Left ventricle myocardium superior (tissue), 1 donor: ENCODE data around the gene FAM89B. TPM values are rescaled to one million over a fixed set of nuclear protein-coding genes. Genes with fewer than 3 reads are reported as not detected.
"Not testable (repeated sequence)": the region's sequence is repeated elsewhere in the genome, so short reads cannot be mapped to it uniquely, and the experiment has no call there.

Source experiments
- ATAC-seq: fragments of 200-7000 bp; cut with Tn5 transposase; one replicate; pipeline ENCODE4 v1.9.1; 2020; ENCODE audit warnings: mild to moderate bottlenecking, moderate library complexity
- DNase-seq: peaks from one replicate; pipeline ENCODE4 v3.0.0-alpha.2; 2020
- intact Hi-C: fragments of 100-400 bp; cut with micrococcal nuclease; formaldehyde crosslinking; loops from one replicate; pipeline ENCODE4 v1.11.0; 2022
- long read RNA-seq: library from polyadenylated mRNA; unstranded; transcript quantifications from one replicate; pipeline ENCODE4 v2.0.0, GENCODE V29; 2021
- total RNA-seq: library from RNA; stranded (reverse); fragmentation: NEBNext Ultra II Directional; extraction: Animal tissue kit (Norgen Biotek cat#: 25700); gene quantifications from one replicate; pipeline ENCODE4 v1.2.1, GENCODE V29; 2021
- donor health status: DM: no; HTN: yes; CAD: no; lungs with severe emphysema.

Gene FAM89B
- 39.3 TPM for total RNA-seq
- long read RNA-seq, transcript FAM89B-203 (2 exons, 1,263 nt) = major isoform, 49 of 95 reads
- long read RNA-seq, transcript FAM89B-202 (2 exons, 1,337 nt) = minor isoform, 22 of 95 reads
- long read RNA-seq, partial matches to known transcripts = 0 of 95 reads
- long read RNA-seq, other reads (novel, unspliced or antisense) = 20 of 95 reads

DNA sequence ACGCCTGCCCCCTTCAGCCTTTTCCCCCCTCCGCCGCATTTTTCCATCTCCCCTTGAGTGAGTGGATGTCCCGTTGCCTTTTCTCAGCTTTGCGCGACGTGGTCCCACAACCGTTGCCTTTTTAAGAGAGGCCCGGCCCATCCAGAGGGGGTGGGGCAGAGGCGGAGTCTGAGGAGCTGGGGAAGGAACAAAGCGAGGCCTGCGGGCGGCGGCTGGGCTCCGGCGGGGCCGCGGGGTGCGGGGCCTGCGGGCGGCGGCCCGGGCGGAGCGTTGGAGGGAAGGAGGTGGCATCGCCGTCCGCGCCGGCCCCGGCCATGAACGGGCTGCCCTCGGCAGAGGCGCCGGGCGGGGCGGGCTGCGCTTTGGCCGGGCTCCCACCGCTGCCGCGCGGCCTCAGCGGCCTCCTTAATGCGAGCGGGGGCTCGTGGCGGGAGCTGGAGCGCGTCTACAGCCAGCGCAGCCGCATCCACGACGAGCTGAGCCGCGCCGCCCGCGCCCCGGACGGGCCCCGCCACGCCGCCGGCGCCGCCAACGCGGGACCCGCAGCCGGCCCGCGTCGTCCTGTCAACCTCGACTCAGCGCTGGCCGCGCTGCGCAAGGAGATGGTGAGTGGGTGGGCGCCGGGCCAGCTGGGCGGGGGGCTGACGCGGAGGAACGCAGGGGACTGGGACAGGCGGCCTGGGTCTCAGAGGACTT lies at the start of gene FAM89B:
TSS of gene FAM89B (plus strand) at position 183 of the 696 bp plus-strand sequence. CDS start at position 315, 132 bp downstream.
- intact Hi-C loops = no loop called here
- ATAC-seq (peak; percentile 20), DNase-seq (peak; percentile 95)

DNA sequence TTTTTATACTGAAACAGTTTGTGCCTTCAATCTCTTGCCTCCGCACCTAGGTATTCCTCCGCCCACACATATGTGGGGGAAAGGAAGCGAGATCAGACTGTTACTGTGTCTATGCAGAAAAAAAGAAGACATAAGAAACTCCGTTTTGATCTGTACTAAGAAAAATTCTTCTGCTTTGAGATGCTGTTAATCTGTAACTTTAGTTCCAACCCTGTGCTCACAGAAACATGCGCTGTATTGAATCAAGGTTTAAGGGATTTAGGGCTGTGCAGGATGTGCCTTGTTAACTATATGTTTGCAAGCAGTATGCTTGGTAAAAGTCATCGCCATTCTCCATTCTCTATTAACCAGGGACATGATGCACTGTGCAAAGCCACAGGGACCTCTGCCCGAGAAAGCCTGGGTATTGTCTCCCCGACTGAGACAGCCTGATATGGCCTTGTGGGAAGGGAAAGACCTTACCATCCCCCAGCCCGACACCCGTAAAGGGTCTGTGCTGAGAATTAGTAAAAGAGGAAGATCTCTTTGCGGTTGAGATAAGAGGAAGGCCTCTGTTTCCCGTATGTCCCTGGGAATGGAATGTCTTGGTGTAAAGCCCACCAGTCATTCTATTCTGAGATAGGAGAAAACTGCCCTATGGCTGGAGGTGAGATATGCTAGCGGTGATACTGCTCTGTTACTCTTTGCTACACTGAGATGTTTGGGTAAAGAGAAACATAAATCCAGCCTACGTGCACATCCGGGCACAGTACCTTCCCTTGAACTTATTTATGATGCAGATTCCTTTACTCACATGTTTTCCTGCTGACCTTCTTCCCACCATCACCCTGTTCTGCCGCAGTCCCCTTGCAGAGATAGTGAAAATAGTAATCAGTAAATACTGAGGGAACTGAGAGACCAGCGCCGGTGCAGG lies 49.4 kb upstream of the FAM89B start:
- intact Hi-C loops, ATAC-seq, DNase-seq: not testable (repeated sequence)

DNA sequence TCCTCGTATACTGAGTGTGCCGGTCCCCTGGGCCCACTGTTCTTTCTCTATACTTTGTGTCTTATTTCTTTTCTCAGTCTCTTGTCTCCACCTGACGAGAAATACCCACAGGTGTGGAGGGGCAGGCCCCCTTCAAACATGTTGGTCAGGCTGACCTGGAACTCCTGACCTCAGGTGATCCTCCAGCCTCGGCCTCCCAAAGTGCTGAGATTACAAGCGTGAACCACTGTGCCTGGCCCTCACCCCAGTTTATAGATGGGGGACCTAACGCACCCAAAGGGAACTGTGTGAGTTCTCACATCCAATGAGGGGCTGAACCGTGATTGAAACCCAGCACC lies 48.7 kb upstream of the FAM89B start:
- intact Hi-C loops, DNase-seq, ATAC-seq: not testable (repeated sequence)

DNA sequence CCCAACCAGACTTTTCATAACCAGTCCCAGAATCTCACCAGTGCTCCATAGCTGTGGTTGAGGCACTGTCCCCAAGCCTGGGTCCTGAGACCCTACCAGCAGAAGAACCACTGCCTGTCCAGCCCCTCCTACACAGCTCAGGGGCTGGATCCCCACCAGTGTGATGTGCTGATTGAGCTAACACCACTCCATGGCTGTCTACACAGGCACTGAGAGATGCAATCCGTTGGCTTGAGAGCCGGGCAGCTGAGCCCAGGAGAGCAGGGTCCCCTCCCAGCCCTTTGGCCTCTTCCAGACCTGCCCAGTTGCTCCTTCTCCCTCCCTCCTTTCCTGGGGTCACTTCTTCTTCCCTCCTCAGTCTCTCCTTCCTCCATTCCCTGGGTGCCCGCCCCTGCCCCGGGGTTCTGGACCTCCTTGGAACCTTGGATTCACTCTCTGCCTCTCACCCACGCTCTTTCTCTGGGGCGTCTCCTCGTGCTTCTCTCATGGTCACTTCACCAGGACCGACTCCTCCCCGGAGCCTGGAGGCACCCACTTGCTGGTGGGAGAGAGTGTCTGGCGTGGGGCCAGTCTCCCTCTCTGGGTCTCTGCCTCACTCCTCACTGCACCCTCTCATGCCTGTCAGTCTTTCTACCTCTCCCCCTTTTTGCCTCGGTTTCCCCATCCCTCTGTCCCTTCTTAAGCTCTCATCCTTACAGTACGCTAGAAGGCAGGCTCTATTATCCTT lies 48.2 kb upstream of the FAM89B start:
- peak; percentile 39 for ATAC-seq
- peak; percentile 74 for DNase-seq
- intact Hi-C loops = no loop called here

DNA sequence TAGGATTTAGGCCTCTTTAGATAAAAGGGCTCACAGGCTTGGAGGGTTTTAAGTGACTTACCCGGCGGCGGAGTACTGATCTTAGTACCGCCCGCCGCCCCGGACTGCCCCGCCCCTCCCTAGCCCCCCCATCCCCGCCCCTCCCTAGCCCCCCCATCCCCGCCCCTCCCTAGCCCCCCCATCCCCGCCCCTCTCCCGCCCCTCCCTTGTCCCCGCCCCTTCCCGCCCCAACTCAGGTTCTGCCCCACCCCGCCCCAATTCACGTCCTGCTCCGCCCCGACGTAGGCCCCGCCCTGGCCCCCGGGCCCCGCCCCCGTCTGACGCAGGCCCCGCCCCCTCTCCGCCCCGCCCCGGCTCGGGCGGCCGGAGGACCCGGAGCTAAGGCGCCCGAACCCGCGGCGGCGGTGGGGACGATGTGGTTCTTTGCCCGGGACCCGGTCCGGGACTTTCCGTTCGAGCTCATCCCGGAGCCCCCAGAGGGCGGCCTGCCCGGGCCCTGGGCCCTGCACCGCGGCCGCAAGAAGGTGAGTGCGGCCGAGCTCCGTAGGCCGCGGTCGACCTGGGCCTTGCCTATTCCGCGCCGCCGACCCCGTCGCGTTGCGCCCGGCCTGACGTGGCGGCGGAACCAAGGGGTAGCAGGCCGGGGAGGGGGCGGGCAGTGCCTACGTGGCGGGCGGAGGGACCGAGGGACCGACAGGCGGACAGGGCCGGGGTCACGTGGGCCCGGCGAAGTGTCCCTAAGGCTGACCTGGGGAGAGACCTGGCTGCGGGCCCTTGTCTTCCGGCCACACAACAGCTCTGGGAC lies 47.4 kb upstream of the FAM89B start, which contains the start of gene SCYL1:
TSS of gene SCYL1 (plus strand) at position 343 of the 805 bp plus-strand sequence. CDS start at position 414, 71 bp downstream.
- intact Hi-C loops = no loop called here
- ATAC-seq = peak; percentile 93
- peak; percentile 89 for DNase-seq

DNA sequence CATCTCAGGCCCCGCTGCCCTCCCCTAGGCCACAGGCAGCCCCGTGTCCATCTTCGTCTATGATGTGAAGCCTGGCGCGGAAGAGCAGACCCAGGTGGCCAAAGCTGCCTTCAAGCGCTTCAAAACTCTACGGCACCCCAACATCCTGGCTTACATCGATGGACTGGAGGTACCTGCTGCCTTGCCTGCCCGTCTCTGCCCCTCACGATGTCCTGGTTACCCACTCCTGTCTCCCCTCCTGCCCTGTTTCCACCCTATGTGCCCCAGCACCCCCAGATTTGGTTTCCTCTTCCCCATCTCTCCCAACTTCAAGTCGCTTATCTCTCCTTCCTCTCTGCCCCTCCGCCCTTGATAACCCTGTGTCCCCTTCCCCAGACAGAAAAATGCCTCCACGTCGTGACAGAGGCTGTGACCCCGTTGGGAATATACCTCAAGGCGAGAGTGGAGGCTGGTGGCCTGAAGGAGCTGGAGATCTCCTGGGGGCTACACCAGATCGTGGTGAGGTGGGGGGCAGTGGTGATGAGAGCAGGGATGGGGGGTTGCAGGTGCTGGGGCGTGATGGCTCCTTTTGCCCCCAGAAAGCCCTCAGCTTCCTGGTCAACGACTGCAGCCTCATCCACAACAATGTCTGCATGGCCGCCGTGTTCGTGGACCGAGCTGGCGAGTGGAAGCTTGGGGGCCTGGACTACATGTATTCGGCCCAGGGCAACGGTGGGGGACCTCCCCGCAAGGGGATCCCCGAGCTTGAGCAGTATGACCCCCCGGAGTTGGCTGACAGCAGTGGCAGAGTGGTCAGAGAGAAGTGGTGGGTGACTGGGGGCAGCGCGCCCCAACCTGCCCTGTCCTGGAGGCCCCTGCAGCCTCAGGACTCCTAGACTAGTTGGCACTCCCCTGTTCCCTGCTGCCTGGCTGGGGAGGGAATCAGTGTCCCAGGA lies 46.5 kb upstream of the FAM89B start:
- intact Hi-C loops = no loop called here
- ATAC-seq = no peak
- no peak for DNase-seq

DNA sequence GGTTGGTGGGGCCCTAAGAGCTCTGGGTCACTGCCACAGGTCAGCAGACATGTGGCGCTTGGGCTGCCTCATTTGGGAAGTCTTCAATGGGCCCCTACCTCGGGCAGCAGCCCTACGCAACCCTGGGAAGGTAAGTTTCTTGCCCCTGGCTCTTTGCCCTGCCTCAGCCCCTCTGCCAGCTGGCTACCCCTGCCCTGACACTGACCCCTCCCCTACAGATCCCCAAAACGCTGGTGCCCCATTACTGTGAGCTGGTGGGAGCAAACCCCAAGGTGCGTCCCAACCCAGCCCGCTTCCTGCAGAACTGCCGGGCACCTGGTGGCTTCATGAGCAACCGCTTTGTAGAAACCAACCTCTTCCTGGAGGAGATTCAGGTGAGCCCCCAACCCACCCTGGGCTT lies 45.6 kb upstream of the FAM89B start:
- DNase-seq = no peak
- intact Hi-C loops = no loop called here
- ATAC-seq = no peak

DNA sequence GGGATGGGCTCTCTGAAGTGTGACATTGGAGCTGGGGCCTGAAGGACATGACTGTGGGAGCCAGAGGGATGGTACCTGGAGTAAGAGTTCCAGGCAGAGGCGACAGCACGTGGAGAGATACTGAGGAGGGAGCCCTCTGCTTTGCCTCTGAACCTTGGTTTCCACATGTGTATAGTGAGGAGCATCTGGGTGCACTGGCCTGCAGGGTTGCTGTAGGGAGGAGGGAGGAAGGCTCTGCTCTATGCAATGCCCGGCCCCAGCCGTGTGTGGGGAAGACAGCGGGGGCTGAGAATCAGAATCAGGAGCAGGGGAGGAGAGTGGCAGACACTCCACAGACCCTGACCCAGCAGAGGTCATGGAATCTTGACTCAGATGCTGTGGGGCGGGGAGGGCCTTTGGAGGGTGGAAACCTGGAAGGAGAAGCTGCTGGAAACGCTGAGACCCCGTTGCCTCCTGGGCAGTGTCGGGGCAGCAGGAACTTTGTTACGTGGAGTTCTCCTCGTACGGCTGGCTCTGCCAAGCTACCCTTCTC lies 43.5 kb upstream of the FAM89B start:
- intact Hi-C loops = no loop called here

DNA sequence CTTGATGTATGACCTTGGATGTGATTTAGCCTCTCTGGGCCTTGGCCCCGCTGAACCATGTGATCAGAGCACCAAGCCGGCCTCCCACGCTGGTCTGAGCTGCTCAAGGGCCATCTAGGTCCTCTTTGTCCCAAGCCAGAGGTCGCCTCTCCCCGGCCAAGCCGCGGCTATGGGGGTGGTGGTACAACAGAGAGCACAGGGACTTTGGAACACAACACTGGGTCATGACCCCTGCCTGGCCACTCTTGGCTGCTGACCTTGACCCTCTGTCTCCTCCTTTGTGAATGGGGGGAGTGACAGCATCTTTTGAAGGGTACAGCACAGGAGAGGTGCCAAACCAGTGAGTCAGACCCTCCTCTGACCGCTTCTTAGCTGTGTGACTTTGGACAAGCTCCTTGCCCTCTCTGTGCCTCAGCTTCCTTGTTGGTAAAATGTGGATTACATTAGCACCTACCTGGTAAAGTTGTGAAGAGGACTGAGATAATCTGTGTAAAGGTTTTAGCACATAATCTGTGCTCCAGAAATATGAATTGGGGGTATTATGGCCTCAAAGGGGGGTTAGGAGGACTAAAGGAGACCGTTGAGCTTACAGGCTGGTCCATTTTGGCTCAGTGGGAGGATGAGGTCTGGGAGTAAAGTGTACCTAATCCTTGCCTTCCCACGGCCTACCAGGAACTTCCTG lies 42.7 kb upstream of the FAM89B start:
- intact Hi-C loops = no loop called here
- ATAC-seq (no peak), DNase-seq (no peak)

More for the DNA sequence above, 43.5 kb upstream of the FAM89B start:
- DNase-seq (no peak), ATAC-seq (no peak)

DNA sequence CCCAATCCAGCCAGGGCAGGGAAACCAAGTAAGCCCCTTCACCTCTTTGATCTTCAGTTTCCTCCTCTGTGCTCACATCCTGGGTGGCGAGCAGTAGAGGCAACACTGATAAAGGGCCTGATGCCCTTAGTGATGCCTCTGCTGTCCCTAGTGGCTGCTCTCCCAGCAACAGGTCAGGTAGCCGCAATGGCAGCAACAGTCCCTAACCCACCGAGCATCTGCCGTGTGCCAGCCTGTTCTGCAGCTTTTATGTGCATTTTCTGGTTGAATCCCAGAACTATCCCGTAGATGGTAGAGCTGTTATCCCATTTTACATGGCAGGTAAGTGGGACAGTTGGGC lies 42.2 kb upstream of the FAM89B start:
- ATAC-seq (no peak), DNase-seq (no peak)
- intact Hi-C loops = no loop called here

DNA sequence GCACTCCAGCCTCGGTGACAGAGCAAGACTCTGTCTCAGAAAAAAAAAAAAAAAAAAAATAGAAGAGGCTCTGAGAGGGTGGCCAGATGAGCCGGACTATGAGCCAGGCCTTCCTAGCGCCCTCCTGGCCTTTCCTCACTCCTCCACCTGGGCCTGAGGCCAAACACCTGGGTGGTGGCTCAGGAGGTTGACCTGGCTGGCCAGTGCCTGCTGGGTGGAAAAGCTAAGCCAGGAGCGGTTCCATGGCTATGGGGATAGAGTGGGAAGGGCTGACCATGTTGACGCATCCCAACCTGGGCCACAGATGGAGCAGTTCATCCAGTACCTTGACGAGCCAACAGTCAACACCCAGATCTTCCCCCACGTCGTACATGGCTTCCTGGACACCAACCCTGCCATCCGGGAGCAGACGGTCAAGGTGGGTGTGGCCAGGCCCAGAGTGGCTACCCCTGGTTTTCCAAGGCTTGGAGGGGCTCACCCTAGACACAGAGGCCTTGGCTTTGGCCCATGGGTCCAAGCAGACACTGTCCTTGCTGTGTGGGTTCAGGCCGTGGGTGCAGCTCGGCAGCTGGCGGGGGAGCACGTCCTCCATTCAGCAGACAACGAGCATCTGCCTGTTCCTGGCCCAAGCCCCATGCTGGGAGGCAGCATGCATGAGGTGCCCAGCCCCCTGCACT lies 39.8 kb upstream of the FAM89B start:
- DNase-seq (no peak), ATAC-seq (no peak)
- intact Hi-C loops = no loop called here

DNA sequence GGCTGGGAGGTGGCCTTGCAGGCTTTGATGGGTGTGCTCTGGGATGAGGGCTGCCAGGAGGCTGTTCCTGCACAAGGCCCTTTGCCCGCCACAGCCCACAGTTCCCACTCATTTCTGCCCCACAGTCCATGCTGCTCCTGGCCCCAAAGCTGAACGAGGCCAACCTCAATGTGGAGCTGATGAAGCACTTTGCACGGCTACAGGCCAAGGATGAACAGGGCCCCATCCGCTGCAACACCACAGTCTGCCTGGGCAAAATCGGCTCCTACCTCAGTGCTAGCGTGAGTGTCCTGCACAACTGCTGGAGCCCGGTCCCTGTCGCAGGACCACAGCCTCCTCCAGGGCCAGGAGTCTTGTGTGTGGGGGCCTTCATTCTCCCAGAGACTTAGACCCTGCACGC lies 37.2 kb upstream of the FAM89B start:
- ATAC-seq = no peak
- DNase-seq = no peak
- intact Hi-C loops = no loop called here

DNA sequence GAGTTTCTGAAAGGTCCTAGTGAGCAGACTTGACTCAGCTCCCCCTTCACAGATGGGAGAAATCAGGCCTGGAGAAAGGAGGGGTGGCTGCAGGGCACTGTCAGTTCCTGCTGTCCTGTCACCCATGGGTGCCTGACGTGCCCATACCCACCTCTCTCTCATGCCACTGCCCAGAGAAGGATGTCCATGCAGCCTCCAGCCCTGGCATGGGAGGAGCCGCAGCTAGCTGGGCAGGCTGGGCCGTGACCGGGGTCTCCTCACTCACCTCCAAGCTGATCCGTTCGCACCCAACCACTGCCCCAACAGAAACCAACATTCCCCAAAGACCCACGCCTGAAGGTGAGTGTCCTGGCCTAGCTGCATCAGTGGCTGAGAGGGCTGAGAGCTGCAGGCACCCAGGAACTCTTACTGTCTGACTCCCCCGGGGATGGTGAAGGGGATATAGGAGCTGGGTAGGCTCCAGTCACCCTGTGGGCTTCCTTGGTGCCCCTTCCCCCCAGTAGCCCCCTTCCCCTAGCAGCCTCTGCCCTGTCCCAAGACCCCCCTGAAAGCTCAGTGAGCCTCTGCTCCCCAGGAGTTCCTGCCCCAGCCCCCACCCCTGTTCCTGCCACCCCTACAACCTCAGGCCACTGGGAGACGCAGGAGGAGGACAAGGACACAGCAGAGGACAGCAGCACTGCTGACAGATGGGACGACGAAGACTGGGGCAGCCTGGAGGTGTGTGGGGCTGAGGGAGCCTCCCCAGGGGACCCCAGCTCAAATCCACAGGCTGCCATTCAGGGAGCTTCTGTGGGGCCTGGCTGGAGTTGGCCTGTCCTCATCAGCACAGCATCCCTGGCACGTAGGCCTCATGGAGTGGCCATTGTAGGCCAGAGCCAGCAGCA lies 35.7 kb upstream of the FAM89B start:
- DNase-seq (no peak), ATAC-seq (no peak)
- intact Hi-C loops = no loop called here

DNA sequence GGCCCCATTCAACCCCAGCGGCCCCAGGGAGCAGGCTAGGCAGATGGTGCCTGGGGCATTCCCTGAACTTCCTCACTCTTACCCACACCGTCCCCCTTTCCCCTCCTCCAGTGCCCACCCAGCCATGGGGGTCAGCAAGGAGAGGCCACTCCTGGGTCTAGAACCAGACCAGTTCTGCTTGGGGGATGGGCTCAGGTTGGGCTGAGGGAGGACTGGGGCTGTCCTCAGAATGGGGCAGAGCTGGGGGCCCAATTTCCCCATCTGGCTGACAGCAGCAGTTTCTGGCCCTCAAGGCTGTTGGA lies 35.1 kb upstream of the FAM89B start:
- intact Hi-C loops = no loop called here
- ATAC-seq (no peak), DNase-seq (no peak)

DNA sequence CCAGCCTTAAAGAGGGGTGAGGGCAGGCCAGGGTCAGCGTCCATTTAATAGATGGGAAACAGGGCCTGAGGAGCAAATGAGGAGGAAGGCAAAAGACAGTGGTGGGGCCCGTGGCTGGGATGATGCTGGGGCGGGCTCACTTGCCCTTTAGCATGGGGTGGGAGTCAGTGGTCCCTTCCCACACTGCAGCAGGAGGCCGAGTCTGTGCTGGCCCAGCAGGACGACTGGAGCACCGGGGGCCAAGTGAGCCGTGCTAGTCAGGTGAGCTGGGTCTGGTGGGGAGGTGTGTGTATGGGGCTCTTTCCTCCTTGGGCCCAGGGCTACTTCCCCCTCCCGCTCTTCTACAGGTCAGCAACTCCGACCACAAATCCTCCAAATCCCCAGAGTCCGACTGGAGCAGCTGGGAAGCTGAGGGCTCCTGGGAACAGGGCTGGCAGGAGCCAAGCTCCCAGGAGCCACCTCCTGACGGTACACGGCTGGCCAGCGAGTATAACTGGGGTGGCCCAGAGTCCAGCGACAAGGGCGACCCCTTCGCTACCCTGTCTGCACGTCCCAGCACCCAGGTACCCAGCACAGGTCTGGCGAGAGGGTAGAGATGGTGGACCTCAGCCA lies 34.6 kb upstream of the FAM89B start:
- DNase-seq (peak; percentile 34), ATAC-seq (no peak)
- intact Hi-C loops = no loop called here
